ENCODE results near the gene CNTN6. TPM values are rescaled to one million over a fixed set of nuclear protein-coding genes. Genes with fewer than 3 reads are reported as not detected.

CNTN6 gene
- total RNA-seq, 1 experiment from 2014 or later: not detected

- no peak for TF ChIP-seq ZSCAN18 (CRISPR knock-in tag; IDR thresholded peaks at IDR 0.05)
- TF ChIP-seq OVOL2 (CRISPR knock-in tag; IDR thresholded peaks at IDR 0.05; ENCODE audit: borderline replicate concordance): no peak
- TF ChIP-seq HMGA2 (CRISPR knock-in tag; IDR thresholded peaks at IDR 0.05): no peak
- no peak for TF ChIP-seq ZBTB21 (CRISPR knock-in tag; IDR thresholded peaks at IDR 0.05; ENCODE audit: borderline replicate concordance)
- no peak for TF ChIP-seq STAT6 (CRISPR knock-in tag; conservative IDR thresholded peaks at IDR 0.05; ENCODE audit: low read depth)
- no peak for TF ChIP-seq EMX1 (CRISPR knock-in tag; IDR thresholded peaks at IDR 0.05)
- TF ChIP-seq ZNF423 (CRISPR knock-in tag; IDR thresholded peaks at IDR 0.05): no peak
These were observed 281.6 kb downstream of the CNTN6 start (continued) for GRCh38 chr3:1374471-1374870.

- Mint-ChIP-seq H3K27ac (no peak overlapping the region), H3K4me3 (no peak overlapping the region), H3K36me3 (peaks cover 66% of the 10 kb centered on the region), H3K4me1 (no peaks in the 10 kb centered on the region), H3K27me3 (ENCODE audit: low read depth) (peaks cover 3% of the 10 kb centered on the region), H3K9me3 (peaks cover 82% of the 10 kb centered on the region)
- ChIA-PET POLR2A (no interaction called here), CTCF (no interaction called here)
- no peak for DNase-seq (ENCODE audit: low spot score)
- TF ChIP-seq ATF3 (CRISPR knock-in tag; conservative IDR thresholded peaks at IDR 0.05) (no peak), USF1 (CRISPR knock-in tag; IDR thresholded peaks at IDR 0.05) (no peak), NFYB (CRISPR knock-in tag; conservative IDR thresholded peaks at IDR 0.05; ENCODE audit: low read depth) (no peak), SP1 (CRISPR knock-in tag; conservative IDR thresholded peaks at IDR 0.05) (no peak), CREB1 (CRISPR knock-in tag; IDR thresholded peaks at IDR 0.05) (no peak), ZNF317 (CRISPR knock-in tag; IDR thresholded peaks at IDR 0.05; ENCODE audit: borderline replicate concordance, low read depth) (no peak), NR2C2 (CRISPR knock-in tag; IDR thresholded peaks at IDR 0.05) (no peak), RORB (CRISPR knock-in tag; IDR thresholded peaks at IDR 0.05) (no peak), E2F4 (CRISPR knock-in tag; IDR thresholded peaks at IDR 0.05; ENCODE audit: borderline replicate concordance, low read depth) (no peak), SMAD3 (CRISPR knock-in tag; IDR thresholded peaks at IDR 0.05; ENCODE audit: borderline replicate concordance) (no peak), CBFB (CRISPR knock-in tag; IDR thresholded peaks at IDR 0.05; ENCODE audit: low read depth) (no peak), NFE2L1 (CRISPR knock-in tag; IDR thresholded peaks at IDR 0.05) (no peak), ZSCAN18 (CRISPR knock-in tag; IDR thresholded peaks at IDR 0.05) (no peak), ZBTB21 (CRISPR knock-in tag; IDR thresholded peaks at IDR 0.05; ENCODE audit: borderline replicate concordance) (no peak), MAX (CRISPR knock-in tag; IDR thresholded peaks at IDR 0.05) (no peak), ZMAT4 (CRISPR knock-in tag; IDR thresholded peaks at IDR 0.05) (no peak), ZNF512 (CRISPR knock-in tag; IDR thresholded peaks at IDR 0.05; ENCODE audit: borderline replicate concordance) (no peak), NR3C1 (CRISPR knock-in tag; conservative IDR thresholded peaks at IDR 0.05; ENCODE audit: low read depth) (no peak), PREB (CRISPR knock-in tag; IDR thresholded peaks at IDR 0.05; ENCODE audit: borderline replicate concordance) (no peak), ETV6 (CRISPR knock-in tag; IDR thresholded peaks at IDR 0.05) (no peak)
- no peak for ATAC-seq
These were observed 282.3 kb downstream of the CNTN6 start for GRCh38 chr3:1375145-1375544.
